ENCODE results near the gene TPT1.

TPT1 gene

GRCh38 chr13:45333251-45333976, 7.6 kb downstream of the TPT1 start:
- DNase-seq: no peak

- DNase-seq: no peak
Observed at GRCh38 chr13:45332831-45333219, 8.2 kb downstream of the TPT1 start.

- no peak for DNase-seq
Observed at GRCh38 chr13:45332036-45332830, 8.8 kb downstream of the TPT1 start.

GRCh38 chr13:45331692-45332035, 9.3 kb downstream of the TPT1 start:
- no peak for DNase-seq

- DNase-seq: no peak
Observed at GRCh38 chr13:45331123-45331619, 9.8 kb downstream of the TPT1 start.

GRCh38 chr13:45328661-45329111, 12.3 kb downstream of the TPT1 start:
- no peak for DNase-seq

- DNase-seq: no peak
Observed at GRCh38 chr13:45327253-45327955, 13.6 kb downstream of the TPT1 start.

- no peak for DNase-seq
Observed at GRCh38 chr13:45325806-45326205, 15.2 kb downstream of the TPT1 start.

- no peak for DNase-seq
Observed at GRCh38 chr13:45320876-45321629, 19.9 kb downstream of the TPT1 start.

- DNase-seq: no peak
Observed at GRCh38 chr13:45316996-45317395, 24.0 kb downstream of the TPT1 start.

- no peak for DNase-seq
Observed at GRCh38 chr13:45316338-45316737, 24.6 kb downstream of the TPT1 start.

- DNase-seq: no peak
Observed at GRCh38 chr13:45315520-45316167, 25.3 kb downstream of the TPT1 start.

- DNase-seq: no peak
Observed at GRCh38 chr13:45314822-45315221, 26.2 kb downstream of the TPT1 start.

- no peak for DNase-seq
Observed at GRCh38 chr13:45310341-45311131, 30.4 kb downstream of the TPT1 start.

- no peak for DNase-seq
Observed at GRCh38 chr13:45306966-45307365, 34.0 kb downstream of the TPT1 start.

- no peak for DNase-seq
Observed at GRCh38 chr13:45305079-45305478, 35.9 kb downstream of the TPT1 start.

GRCh38 chr13:45303866-45304265, 37.1 kb downstream of the TPT1 start:
- DNase-seq: no peak

- no peak for DNase-seq
Observed at GRCh38 chr13:45303026-45303425, 38.0 kb downstream of the TPT1 start.

- DNase-seq: no peak
Observed at GRCh38 chr13:45302507-45302906, 38.5 kb downstream of the TPT1 start.

GRCh38 chr13:45301263-45301662, 39.7 kb downstream of the TPT1 start:
- no peak for DNase-seq

GRCh38 chr13:45300190-45300985, 40.6 kb downstream of the TPT1 start:
- no peak for DNase-seq

Data from activated CD4-positive, alpha-beta T cell treated with anti-CD3 and anti-CD28 coated beads, Interleukin-2, amount 50 U/mL, for 1 hour (primary cell).